Measurements from ENCODE around the gene CASK.

DNA sequence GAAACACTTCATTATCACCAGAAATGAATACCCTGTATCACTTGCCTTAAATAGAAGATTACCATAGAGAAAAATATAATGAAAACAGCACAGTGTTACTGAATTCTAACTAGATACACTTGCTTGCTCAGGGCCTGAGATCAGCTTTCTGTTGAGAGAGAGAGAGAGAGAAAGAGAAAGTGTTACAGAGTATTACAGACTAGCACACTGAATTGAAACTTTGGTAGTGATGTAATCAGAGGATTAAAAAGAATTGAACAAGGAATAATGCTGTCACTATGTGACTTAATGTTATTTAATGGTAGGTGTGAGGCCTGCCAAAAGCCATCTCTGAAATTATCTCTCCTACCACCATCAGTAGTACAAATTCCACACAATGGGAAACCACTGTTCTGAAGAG, 35.5 kb upstream of the CASK start:
- no peak for TF ChIP-seq EZH2 (IDR thresholded peaks at IDR 0.05; ENCODE audit: borderline replicate concordance, low read depth, low read length, severe bottlenecking)
- TF ChIP-seq, protein P1, sequence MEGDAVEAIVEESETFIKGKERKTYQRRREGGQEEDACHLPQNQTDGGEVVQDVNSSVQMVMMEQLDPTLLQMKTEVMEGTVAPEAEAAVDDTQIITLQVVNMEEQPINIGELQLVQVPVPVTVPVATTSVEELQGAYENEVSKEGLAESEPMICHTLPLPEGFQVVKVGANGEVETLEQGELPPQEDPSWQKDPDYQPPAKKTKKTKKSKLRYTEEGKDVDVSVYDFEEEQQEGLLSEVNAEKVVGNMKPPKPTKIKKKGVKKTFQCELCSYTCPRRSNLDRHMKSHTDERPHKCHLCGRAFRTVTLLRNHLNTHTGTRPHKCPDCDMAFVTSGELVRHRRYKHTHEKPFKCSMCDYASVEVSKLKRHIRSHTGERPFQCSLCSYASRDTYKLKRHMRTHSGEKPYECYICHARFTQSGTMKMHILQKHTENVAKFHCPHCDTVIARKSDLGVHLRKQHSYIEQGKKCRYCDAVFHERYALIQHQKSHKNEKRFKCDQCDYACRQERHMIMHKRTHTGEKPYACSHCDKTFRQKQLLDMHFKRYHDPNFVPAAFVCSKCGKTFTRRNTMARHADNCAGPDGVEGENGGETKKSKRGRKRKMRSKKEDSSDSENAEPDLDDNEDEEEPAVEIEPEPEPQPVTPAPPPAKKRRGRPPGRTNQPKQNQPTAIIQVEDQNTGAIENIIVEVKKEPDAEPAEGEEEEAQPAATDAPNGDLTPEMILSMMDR (IDR thresholded peaks at IDR 0.05; ENCODE audit: borderline replicate concordance, extremely low read depth, low read length, poor library complexity, severe bottlenecking), result no peak

Measured in DND-41 (cell line).